ENCODE results near the gene ITSN1. TPM values are rescaled to one million over a fixed set of nuclear protein-coding genes. Genes with fewer than 3 reads are reported as not detected.
"Not testable (repeated sequence)": the region's sequence is repeated elsewhere in the genome, so short reads cannot be mapped to it uniquely, and the experiment has no call there.

Gene ITSN1
- total RNA-seq, 4 donors from 2014 or later, result 37.0 to 123 (median 61.1) TPM

GRCh38 chr21:33931052-33931798, 288.9 kb downstream of the ITSN1 start:
- in situ Hi-C loops (cut with MboI; ENCODE audit: low pct_ligation_motif_present in 1 of 4, low pct_unique_long_range_greater_than_20kb in 1 of 4, low sequenced_read_pairs in 3 of 4), result loop anchor here in 1 of 4 donors (25.0 kb wide), 1 partner anchor 281 kb away; no protein-coding TSS in a partner anchor
- H3K27me3 ChIP-seq; DNase-seq; intact Hi-C loops (cut with DNase I; ENCODE audit: low total_unique reads); H3K36me3 ChIP-seq; H3K4me1 ChIP-seq; H3K9me3 ChIP-seq: not testable (repeated sequence)
- TF ChIP-seq POLR2A (IDR thresholded peaks at IDR 0.05), result peak; percentile 31
- Histone ChIP-seq H3K4me3 (peak overlapping the region in 3 of 4 donors; percentile 18 to 50 (median 28)), H3K27ac (peak overlapping the region; percentile 59 to 76 (median 68))
- 82 to 86% methylated on average over 5 to 7 of the region's 34 CpGs for WGBS, 2 donors (ENCODE audit: low coverage in 1 of 2)

- Histone ChIP-seq H3K9me3 (no peaks in the 10 kb centered on the region), H3K4me3 (peak overlapping the region; percentile 18 to 50 (median 25)), H3K27me3 (no peaks in the 10 kb centered on the region), H3K27ac (peak overlapping the region; percentile 59 to 76 (median 68)), H3K4me1 (peaks cover 0 to 8% (median 1%) of the 10 kb centered on the region in 4 donors), H3K36me3 (no peaks in the 10 kb centered on the region)
- in situ Hi-C loops (cut with MboI; ENCODE audit: low pct_ligation_motif_present in 1 of 4, low pct_unique_long_range_greater_than_20kb in 1 of 4, low sequenced_read_pairs in 3 of 4) (loop anchor here in 1 of 4 donors (25.0 kb wide), 1 partner anchor 280 kb away; no protein-coding TSS in a partner anchor), intact Hi-C loops (cut with DNase I; ENCODE audit: low total_unique reads) (no loop called here)
- no peak for DNase-seq
- TF ChIP-seq POLR2AphosphoS5 (IDR thresholded peaks at IDR 0.05), result no peak
- no peak for TF ChIP-seq POLR2A (IDR thresholded peaks at IDR 0.05)
- TF ChIP-seq CTCF (IDR thresholded peaks at IDR 0.05), result peak in 1 of 5 experiments; percentile 12
- WGBS, 2 donors (ENCODE audit: low coverage in 1 of 2), result 36 to 38% methylated on average over 9 to 10 of the region's 10 CpGs
These were observed 289.6 kb downstream of the ITSN1 start for GRCh38 chr21:33931799-33932390.

GRCh38 chr21:33932731-33933130, 290.4 kb downstream of the ITSN1 start:
- Histone ChIP-seq H3K36me3 (no peaks in the 10 kb centered on the region), H3K4me1 (peaks cover 0 to 8% (median 1%) of the 10 kb centered on the region in 4 donors), H3K4me3 (peak overlapping the region in 2 of 4 donors; percentile 28 to 50), H3K9me3 (no peaks in the 10 kb centered on the region), H3K27ac (peak overlapping the region; percentile 59 to 76 (median 68)), H3K27me3 (no peaks in the 10 kb centered on the region)
- DNase-seq, result no peak
- TF ChIP-seq POLR2A (IDR thresholded peaks at IDR 0.05), result no peak
- TF ChIP-seq CTCF (IDR thresholded peaks at IDR 0.05), result no peak
- no peak for TF ChIP-seq POLR2AphosphoS5 (IDR thresholded peaks at IDR 0.05)
- no peak for TF ChIP-seq EP300 (IDR thresholded peaks at IDR 0.05; ENCODE audit: low read depth)
- in situ Hi-C loops (cut with MboI; ENCODE audit: low pct_ligation_motif_present in 1 of 4, low pct_unique_long_range_greater_than_20kb in 1 of 4, low sequenced_read_pairs in 3 of 4), result loop anchor here in 1 of 4 donors (25.0 kb wide), 1 partner anchor 280 kb away; no protein-coding TSS in a partner anchor
- intact Hi-C loops (cut with DNase I; ENCODE audit: low total_unique reads), result no loop called here
- WGBS, 2 donors (ENCODE audit: low coverage in 1 of 2), result 96% methylated on average over 4 to 5 of the region's 5 CpGs

- Histone ChIP-seq H3K27ac (peak overlapping the region in 3 of 4 donors; percentile 7 to 73 (median 26)), H3K27me3 (no peaks in the 10 kb centered on the region), H3K36me3 (no peaks in the 10 kb centered on the region), H3K4me3 (no peak overlapping the region), H3K4me1 (peaks cover 0 to 9% (median 6%) of the 10 kb centered on the region in 4 donors), H3K9me3 (no peaks in the 10 kb centered on the region)
- no peak for TF ChIP-seq EP300 (IDR thresholded peaks at IDR 0.05; ENCODE audit: low read depth)
- intact Hi-C loops (cut with DNase I; ENCODE audit: low total_unique reads) (no loop called here), in situ Hi-C loops (cut with MboI; ENCODE audit: low pct_ligation_motif_present in 1 of 4, low pct_unique_long_range_greater_than_20kb in 1 of 4, low sequenced_read_pairs in 3 of 4) (loop anchor here in 1 of 4 donors (25.0 kb wide), 1 partner anchor 276 kb away; no protein-coding TSS in a partner anchor)
- no peak for DNase-seq
- WGBS, 2 donors (ENCODE audit: low coverage in 1 of 2), result 71% methylated on average over 4 of the region's 4 CpGs; no CpG with 5 or more reads in 1 of the 2 donors
These were observed 294.2 kb downstream of the ITSN1 start for GRCh38 chr21:33936301-33937038.
